GM19395 (cell line): ENCODE results near the gene KRTAP5-2.
"Not testable (repeated sequence)": the region's sequence is repeated elsewhere in the genome, so short reads cannot be mapped to it uniquely, and the experiment has no call there.

Experiments
- ATAC-seq: cut with Tn5 transposase; IDR thresholded peaks from one replicate; pipeline ENCODE4 v1.9.1; 2021; ENCODE audit warnings: mild to moderate bottlenecking, moderate library complexity; ENCODE audit not compliant: unreplicated experiment

KRTAP5-2 gene

GRCh38 chr11:1592628-1593027 is 5.5 kb downstream of the KRTAP5-2 start:
- no peak for ATAC-seq

GRCh38 chr11:1589996-1590395 is 8.1 kb downstream of the KRTAP5-2 start:
- no peak for ATAC-seq

- ATAC-seq = not testable (repeated sequence)
These were observed 8.7 kb downstream of the KRTAP5-2 start for GRCh38 chr11:1589191-1589963.

GRCh38 chr11:1586699-1587098 is 11.4 kb downstream of the KRTAP5-2 start:
- no peak for ATAC-seq

- ATAC-seq = not testable (repeated sequence)
These were observed 13.3 kb downstream of the KRTAP5-2 start, which contains the start of gene KRTAP5-1 for GRCh38 chr11:1584661-1585370. Gene KRTAP5-1, minus strand, starts transcription at chr11:1585283. Its CDS starts 34 bp downstream, at chr11:1585249.

GRCh38 chr11:1582909-1583308 is 15.2 kb downstream of the KRTAP5-2 start:
- not testable (repeated sequence) for ATAC-seq

- ATAC-seq = no peak
These were observed 16.1 kb downstream of the KRTAP5-2 start for GRCh38 chr11:1581976-1582375.

- no peak for ATAC-seq
These were observed 21.3 kb downstream of the KRTAP5-2 start for GRCh38 chr11:1576825-1577224.

GRCh38 chr11:1575756-1576155 is 22.3 kb downstream of the KRTAP5-2 start:
- ATAC-seq = not testable (repeated sequence)

- ATAC-seq = no peak
These were observed 23.2 kb downstream of the KRTAP5-2 start for GRCh38 chr11:1574933-1575242.

- no peak for ATAC-seq
These were observed 23.7 kb downstream of the KRTAP5-2 start for GRCh38 chr11:1574238-1574932.

GRCh38 chr11:1573903-1574237 is 24.2 kb downstream of the KRTAP5-2 start:
- ATAC-seq = no peak

- ATAC-seq = no peak
These were observed 24.8 kb downstream of the KRTAP5-2 start for GRCh38 chr11:1573077-1573902.

GRCh38 chr11:1572197-1573076 is 25.7 kb downstream of the KRTAP5-2 start, which contains the start of gene DUSP8:
Gene DUSP8, minus strand, starts transcription at chr11:1572271. Its CDS starts 6,445 bp downstream, at chr11:1565826.
- ATAC-seq = peak; percentile 50

GRCh38 chr11:1571760-1572196 is 26.3 kb downstream of the KRTAP5-2 start:
- no peak for ATAC-seq

GRCh38 chr11:1570896-1571759 is 27.0 kb downstream of the KRTAP5-2 start:
- no peak for ATAC-seq

GRCh38 chr11:1570531-1570895 is 27.6 kb downstream of the KRTAP5-2 start:
- no peak for ATAC-seq

- no peak for ATAC-seq
These were observed 28.1 kb downstream of the KRTAP5-2 start for GRCh38 chr11:1570001-1570453.

- ATAC-seq = no peak
These were observed 28.8 kb downstream of the KRTAP5-2 start for GRCh38 chr11:1569251-1569780.
